ENCODE results near the gene ADAD2. TPM values are rescaled to one million over a fixed set of nuclear protein-coding genes. Genes with fewer than 3 reads are reported as not detected.

The ADAD2 gene
- not detected for polyA plus RNA-seq (2013, experiment 1 of 2; ENCODE audit: insufficient read length)
- not detected for polyA plus RNA-seq (2013, experiment 2 of 2; ENCODE audit: insufficient read length)

GRCh38 chr16:84190731-84191388 is at the start of gene ADAD2:
TSS of gene ADAD2 (plus strand) at chr16:84191157. CDS start at chr16:84191231, 74 bp downstream.
- DNase-seq, result no peak

- DNase-seq, result no peak
These were observed 47.9 kb upstream of the ADAD2 start for GRCh38 chr16:84143081-84143480.

- peak; percentile 15 for DNase-seq
These were observed 47.2 kb upstream of the ADAD2 start for GRCh38 chr16:84143784-84144199.

DNA sequence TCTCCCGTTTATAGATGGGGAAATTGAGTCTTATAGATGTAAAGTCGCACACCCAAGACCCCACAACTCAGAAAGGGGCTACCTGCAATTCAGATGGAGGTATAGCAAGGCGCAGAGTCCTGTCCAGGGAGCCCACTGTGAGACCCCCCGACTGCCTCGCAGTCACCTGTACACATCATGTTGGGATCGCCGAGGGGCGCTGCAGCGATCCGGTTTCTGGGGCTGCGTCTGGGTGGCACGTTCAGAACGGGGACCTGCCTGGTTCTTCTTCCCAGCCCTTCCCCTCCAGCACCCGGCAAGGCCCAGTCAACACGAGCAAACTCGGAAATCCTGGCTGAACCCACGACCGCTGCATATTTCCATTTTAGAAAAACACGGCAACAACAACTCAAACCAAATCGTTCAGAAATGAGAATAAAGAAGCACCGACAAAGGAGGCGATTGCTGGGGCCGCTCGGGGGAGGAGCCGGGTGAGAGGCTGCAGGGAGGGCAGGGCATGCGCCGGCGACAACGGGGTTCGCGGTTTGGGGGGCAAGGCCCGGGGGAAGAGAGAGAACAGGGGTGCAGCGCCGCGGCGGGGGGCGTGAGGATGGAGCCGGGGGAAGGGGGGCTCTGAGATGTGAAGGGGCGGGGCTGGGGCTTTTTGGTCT is 46.6 kb upstream of the ADAD2 start:
- DNase-seq, result no peak

- peak; percentile 84 for DNase-seq
These were observed 45.9 kb upstream of the ADAD2 start, which contains the start of the genes DNAAF1 and HSDL1 for GRCh38 chr16:84144859-84145639. TSS of gene DNAAF1 (plus strand) at chr16:84145308. CDS start at chr16:84145441, 133 bp downstream. TSS of gene HSDL1 (minus strand) at chr16:84145177. CDS start at chr16:84131321, 13,856 bp downstream.

GRCh38 chr16:84150926-84151325 is 40.0 kb upstream of the ADAD2 start:
- DNase-seq, result no peak

- DNase-seq, result no peak
These were observed 37.2 kb upstream of the ADAD2 start for GRCh38 chr16:84153660-84154214.

- DNase-seq, result no peak
These were observed 35.7 kb upstream of the ADAD2 start for GRCh38 chr16:84155226-84155625.

DNA sequence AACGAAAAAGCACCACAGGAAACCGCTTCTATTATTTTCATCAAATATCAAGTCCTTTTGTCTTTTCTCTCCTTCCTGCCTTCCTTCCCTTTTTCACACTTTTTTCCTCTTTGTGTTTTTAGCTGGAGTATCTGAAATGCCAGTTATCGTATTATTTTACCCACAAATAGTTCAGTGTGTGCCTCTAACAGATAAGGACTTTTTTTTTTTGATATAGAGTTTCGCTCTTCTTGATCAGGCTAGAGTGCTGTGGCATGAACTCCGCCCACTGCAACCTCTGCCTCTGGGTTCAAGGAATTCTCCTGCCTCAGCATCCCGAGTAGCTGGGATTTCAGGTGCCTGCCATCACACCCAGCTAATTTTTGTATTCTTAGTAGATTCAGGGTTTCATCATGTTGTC is 35.2 kb upstream of the ADAD2 start:
- no peak for DNase-seq

GRCh38 chr16:84156342-84156784 is 34.6 kb upstream of the ADAD2 start:
- DNase-seq, result peak; percentile 40

GRCh38 chr16:84159007-84159406 is 31.9 kb upstream of the ADAD2 start:
- no peak for DNase-seq

- DNase-seq, result no peak
These were observed 31.2 kb upstream of the ADAD2 start for GRCh38 chr16:84159800-84160199.

- DNase-seq, result no peak
These were observed 29.9 kb upstream of the ADAD2 start for GRCh38 chr16:84161037-84161436.

DNA sequence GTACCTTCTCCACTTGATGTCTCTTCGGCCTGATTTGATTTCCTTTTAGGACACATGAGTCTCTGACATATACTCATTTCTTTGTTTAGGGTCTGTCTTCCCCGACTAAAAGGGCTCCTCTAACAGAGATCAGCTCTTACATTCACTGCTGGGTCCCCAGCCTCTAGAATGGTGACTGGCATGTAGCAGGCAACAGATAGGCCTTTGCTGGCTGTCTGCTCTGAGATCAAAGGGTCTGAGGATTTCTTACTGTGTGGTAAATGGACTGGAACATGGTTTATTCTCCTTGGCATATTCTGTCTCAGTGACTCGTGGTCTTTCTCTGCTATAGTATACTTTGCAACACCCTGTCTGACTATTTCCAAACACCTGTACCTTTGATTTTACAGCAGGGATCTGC is 29.2 kb upstream of the ADAD2 start:
- DNase-seq, result no peak

- DNase-seq, result no peak
These were observed 25.2 kb upstream of the ADAD2 start for GRCh38 chr16:84165746-84166145.

- no peak for DNase-seq
These were observed 23.9 kb upstream of the ADAD2 start for GRCh38 chr16:84166796-84167695.

DNA sequence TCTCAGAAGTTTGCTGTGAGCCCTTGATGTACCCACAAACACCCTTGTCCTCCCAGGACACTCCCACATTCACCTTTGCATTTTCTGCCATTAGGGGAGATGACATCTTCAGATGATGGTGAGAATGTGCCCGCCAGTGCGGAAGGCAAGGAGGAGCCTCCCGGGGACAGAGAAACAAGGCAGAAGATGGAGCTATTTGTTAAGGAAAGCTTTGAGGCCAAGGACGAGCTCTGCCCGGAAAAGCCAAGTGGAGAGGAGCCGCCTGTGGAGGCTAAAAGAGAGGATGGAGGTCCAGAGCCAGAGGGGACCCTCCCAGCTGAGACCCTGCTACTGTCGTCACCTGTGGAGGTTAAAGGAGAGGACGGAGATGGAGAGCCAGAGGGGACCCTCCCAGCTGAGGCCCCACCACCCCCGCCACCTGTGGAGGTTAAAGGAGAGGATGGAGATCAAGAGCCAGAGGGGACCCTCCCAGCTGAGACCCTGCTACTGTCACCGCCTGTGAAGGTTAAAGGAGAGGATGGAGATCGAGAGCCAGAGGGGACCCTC is 21.1 kb upstream of the ADAD2 start:
- no peak for DNase-seq

DNA sequence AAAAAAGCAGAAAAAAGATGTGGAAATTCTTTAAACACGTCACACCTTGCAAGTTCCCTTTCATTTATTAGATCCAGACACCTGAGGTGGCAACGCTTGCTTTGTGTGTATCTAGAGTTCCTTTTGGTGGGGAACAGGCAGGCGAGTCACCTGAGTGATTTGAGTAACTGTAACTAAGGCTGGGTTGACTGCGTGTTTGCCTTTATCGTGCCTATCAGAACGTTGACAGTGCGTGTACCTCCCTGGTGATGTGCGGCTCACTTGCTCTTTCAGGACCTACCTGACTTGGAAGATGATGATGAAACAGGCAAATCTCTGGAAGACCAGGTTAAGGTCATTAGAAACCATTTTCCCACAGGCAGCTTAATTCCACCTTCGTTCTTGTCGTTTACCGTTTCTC is 16.6 kb upstream of the ADAD2 start:
- DNase-seq, result no peak

DNA sequence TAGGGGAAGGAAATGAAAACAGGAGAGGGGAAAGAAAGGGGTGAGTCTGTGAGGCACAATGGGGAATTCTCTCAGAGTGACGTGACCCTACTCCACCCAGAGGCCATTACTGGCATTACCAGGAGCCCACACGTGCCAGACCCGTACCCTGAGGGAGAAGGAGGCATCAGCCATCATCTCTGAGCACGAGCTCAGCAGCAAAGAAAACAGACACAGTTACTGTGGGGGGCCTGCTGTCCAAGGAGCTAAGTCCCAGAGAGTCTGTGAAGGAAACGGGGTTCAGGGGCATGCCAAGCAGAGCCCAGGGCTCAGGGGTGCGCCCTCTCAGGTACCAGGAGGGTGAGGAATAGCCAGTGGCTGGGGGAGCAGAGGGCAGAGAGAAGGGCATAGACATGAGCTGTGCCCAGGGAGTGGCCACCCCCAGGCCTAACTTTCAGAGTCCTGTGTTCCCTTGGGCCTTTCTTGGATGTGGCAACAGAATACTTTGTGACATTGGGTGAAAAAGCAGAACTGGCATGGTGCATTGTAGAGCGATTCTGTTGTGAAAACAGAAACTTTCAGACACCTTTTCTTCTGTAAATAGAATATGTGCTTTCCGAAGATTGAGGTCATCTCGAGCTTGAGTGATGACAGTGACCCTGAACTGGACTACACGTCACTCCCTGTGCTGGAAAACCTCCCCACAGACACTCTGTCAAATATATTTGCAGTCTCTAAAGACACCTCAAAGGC is 15.4 kb upstream of the ADAD2 start:
- peak; percentile 35 for DNase-seq

- no peak for DNase-seq
These were observed 14.5 kb upstream of the ADAD2 start for GRCh38 chr16:84176192-84177053.
